ENCODE results near the gene FMC1.

Gene FMC1

DNA sequence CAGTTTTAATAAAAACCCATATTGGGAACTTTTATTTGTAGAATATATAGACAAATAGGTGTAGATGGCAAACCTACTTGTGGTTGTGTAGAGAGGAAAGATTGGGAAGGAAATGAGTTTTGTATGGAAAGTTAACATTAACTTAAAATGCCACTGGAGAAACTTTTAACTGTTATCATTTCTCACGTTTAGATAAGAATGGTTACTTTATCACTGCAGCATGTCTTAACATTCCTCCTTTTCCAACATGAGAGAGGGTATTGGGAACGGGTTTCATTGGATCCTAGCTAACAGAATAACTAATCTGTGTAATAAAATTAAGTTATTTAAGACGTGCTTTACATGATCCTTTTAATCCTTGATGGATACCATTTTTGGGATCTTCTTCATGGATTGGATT lies 20.4 kb downstream of the FMC1 start:
- TF ChIP-seq, protein P1, sequence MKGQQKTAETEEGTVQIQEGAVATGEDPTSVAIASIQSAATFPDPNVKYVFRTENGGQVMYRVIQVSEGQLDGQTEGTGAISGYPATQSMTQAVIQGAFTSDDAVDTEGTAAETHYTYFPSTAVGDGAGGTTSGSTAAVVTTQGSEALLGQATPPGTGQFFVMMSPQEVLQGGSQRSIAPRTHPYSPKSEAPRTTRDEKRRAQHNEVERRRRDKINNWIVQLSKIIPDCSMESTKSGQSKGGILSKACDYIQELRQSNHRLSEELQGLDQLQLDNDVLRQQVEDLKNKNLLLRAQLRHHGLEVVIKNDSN (IDR thresholded peaks at IDR 0.05), result no peak

DNA sequence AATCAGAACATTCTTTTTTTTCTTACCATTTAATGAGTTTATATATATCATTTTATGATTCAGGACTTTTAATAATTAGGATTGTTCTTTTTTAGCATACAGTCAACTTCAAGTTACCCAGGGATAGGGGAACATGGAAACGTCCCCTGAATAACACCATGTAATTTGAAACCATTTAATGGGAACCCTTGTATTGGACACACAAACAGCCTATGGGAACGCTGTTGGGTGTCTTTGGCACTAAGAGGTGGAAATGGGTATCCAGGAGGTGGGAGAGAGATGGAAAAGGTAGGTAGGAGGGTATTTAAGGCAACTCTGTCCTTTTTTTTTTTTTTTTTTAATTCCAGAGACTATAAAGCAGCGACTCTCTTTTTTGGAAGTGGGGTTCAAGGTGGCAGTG lies 21.2 kb downstream of the FMC1 start:
- no peak for TF ChIP-seq FOXM1 (IDR thresholded peaks at IDR 0.05; ENCODE audit: borderline replicate concordance, low read depth)

DNA sequence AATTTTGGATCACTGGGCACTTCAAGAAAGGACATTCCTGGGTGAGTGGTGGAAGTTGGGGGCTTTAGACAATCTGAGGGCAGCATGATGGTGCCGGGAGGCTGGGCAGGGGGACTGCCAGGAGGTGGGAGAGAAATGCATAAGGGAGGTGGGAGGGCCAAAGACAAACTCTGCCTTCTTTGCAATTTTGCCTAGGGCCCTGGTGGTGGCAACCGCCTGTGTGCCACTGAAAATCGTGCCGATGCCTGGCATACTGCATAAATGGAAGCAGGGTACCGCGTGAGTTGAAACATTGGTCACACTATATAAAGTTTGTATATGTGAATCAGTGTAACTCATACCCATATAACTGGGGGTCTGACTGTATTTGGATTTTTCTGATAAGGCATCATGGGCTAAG lies 21.8 kb downstream of the FMC1 start:
- TF ChIP-seq, protein P2, sequence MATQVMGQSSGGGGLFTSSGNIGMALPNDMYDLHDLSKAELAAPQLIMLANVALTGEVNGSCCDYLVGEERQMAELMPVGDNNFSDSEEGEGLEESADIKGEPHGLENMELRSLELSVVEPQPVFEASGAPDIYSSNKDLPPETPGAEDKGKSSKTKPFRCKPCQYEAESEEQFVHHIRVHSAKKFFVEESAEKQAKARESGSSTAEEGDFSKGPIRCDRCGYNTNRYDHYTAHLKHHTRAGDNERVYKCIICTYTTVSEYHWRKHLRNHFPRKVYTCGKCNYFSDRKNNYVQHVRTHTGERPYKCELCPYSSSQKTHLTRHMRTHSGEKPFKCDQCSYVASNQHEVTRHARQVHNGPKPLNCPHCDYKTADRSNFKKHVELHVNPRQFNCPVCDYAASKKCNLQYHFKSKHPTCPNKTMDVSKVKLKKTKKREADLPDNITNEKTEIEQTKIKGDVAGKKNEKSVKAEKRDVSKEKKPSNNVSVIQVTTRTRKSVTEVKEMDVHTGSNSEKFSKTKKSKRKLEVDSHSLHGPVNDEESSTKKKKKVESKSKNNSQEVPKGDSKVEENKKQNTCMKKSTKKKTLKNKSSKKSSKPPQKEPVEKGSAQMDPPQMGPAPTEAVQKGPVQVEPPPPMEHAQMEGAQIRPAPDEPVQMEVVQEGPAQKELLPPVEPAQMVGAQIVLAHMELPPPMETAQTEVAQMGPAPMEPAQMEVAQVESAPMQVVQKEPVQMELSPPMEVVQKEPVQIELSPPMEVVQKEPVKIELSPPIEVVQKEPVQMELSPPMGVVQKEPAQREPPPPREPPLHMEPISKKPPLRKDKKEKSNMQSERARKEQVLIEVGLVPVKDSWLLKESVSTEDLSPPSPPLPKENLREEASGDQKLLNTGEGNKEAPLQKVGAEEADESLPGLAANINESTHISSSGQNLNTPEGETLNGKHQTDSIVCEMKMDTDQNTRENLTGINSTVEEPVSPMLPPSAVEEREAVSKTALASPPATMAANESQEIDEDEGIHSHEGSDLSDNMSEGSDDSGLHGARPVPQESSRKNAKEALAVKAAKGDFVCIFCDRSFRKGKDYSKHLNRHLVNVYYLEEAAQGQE (IDR thresholded peaks at IDR 0.05; ENCODE audit: low read depth), result no peak
- TF ChIP-seq NFIC (IDR thresholded peaks at IDR 0.05), result no peak
- TF ChIP-seq CREB1 (IDR thresholded peaks at IDR 0.05; ENCODE audit: low read depth), result no peak
- TF ChIP-seq EGR1 (IDR thresholded peaks at IDR 0.05), result no peak
- no peak for TF ChIP-seq FOXM1 (IDR thresholded peaks at IDR 0.05; ENCODE audit: borderline replicate concordance, low read depth)
- no peak for TF ChIP-seq TAF1 (IDR thresholded peaks at IDR 0.05; ENCODE audit: low read depth)
- TF ChIP-seq ZBTB7A (IDR thresholded peaks at IDR 0.05; ENCODE audit: low read depth), result no peak
- no peak for TF ChIP-seq YY1 (IDR thresholded peaks at IDR 0.05; ENCODE audit: low read depth)
- no peak for TF ChIP-seq TCF12 (IDR thresholded peaks at IDR 0.05; ENCODE audit: low read depth)
- TF ChIP-seq EP300 (IDR thresholded peaks at IDR 0.05; ENCODE audit: borderline replicate concordance), result no peak
- TF ChIP-seq CEBPB (IDR thresholded peaks at IDR 0.05), result no peak
- no peak for TF ChIP-seq TEAD4 (IDR thresholded peaks at IDR 0.05)
- TF ChIP-seq RAD21 (IDR thresholded peaks at IDR 0.05; ENCODE audit: low read depth), result no peak
- TF ChIP-seq, protein P3, sequence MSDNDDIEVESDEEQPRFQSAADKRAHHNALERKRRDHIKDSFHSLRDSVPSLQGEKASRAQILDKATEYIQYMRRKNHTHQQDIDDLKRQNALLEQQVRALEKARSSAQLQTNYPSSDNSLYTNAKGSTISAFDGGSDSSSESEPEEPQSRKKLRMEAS (IDR thresholded peaks at IDR 0.05), result no peak

DNA sequence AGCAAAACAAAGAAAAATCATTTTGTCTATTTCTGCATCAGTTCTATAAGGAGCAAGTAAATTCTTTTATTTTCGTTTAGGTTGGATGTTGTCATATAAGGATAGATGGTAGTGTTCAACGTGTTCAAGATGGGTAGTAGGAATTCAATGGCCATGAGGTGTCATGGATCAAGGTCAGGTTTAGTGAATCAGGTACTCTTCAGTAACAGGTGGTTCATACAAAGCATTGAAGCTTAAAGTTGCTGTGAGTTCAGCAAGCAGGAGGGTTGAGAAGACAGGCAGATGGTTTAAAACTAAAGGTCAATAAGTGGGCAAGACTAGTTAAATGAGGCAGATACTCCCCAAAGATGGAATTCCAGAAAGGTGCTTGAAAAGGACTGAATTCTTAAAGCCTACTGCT lies 24.2 kb downstream of the FMC1 start:
- no peak for TF ChIP-seq NFIC (IDR thresholded peaks at IDR 0.05)
- no peak for TF ChIP-seq YY1 (IDR thresholded peaks at IDR 0.05; ENCODE audit: low read depth)
- TF ChIP-seq EGR1 (IDR thresholded peaks at IDR 0.05), result no peak
- TF ChIP-seq, protein P1 (IDR thresholded peaks at IDR 0.05), result no peak
- TF ChIP-seq CREB1 (IDR thresholded peaks at IDR 0.05; ENCODE audit: low read depth), result no peak
- TF ChIP-seq EP300 (IDR thresholded peaks at IDR 0.05; ENCODE audit: borderline replicate concordance), result no peak
- TF ChIP-seq RAD21 (IDR thresholded peaks at IDR 0.05; ENCODE audit: low read depth), result no peak
- no peak for TF ChIP-seq CEBPB (IDR thresholded peaks at IDR 0.05)
- TF ChIP-seq, protein P3 (IDR thresholded peaks at IDR 0.05), result no peak
- no peak for TF ChIP-seq TAF1 (IDR thresholded peaks at IDR 0.05; ENCODE audit: low read depth)
- no peak for TF ChIP-seq TCF12 (IDR thresholded peaks at IDR 0.05; ENCODE audit: low read depth)
- TF ChIP-seq TEAD4 (IDR thresholded peaks at IDR 0.05), result no peak
- TF ChIP-seq ZBTB7A (IDR thresholded peaks at IDR 0.05; ENCODE audit: low read depth), result no peak
- TF ChIP-seq FOXM1 (IDR thresholded peaks at IDR 0.05; ENCODE audit: borderline replicate concordance, low read depth), result no peak

DNA sequence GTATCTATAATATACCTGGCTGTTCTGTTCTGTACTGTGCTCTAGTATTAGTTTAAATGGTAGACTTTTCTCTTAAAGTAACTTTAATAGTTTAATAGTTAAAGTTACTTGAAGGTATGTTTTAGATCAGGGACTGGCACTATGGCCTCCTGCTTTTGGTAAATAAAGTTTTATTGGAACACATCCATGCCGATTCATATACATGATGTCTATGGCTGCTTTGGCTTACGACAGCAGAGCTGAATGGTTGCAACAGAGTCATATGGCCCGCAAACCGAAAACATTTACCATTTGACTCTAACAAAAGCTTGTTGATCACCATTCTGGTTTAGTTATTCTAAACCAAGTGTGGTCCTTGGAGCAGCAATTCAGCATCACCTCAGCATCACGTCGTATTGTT lies 25.3 kb downstream of the FMC1 start:
- TF ChIP-seq TAF1 (IDR thresholded peaks at IDR 0.05; ENCODE audit: low read depth) (no peak), YY1 (IDR thresholded peaks at IDR 0.05; ENCODE audit: low read depth) (no peak), RAD21 (IDR thresholded peaks at IDR 0.05; ENCODE audit: low read depth) (no peak), CEBPB (IDR thresholded peaks at IDR 0.05) (no peak), FOXM1 (IDR thresholded peaks at IDR 0.05; ENCODE audit: borderline replicate concordance, low read depth) (no peak), CREB1 (IDR thresholded peaks at IDR 0.05; ENCODE audit: low read depth) (no peak), ZBTB7A (IDR thresholded peaks at IDR 0.05; ENCODE audit: low read depth) (no peak), TCF12 (IDR thresholded peaks at IDR 0.05; ENCODE audit: low read depth) (no peak), EGR1 (IDR thresholded peaks at IDR 0.05) (no peak), TEAD4 (IDR thresholded peaks at IDR 0.05) (no peak), NFIC (IDR thresholded peaks at IDR 0.05) (no peak), EP300 (IDR thresholded peaks at IDR 0.05; ENCODE audit: borderline replicate concordance) (no peak)
- TF ChIP-seq, protein P1 (IDR thresholded peaks at IDR 0.05), result no peak
- TF ChIP-seq, protein P2 (IDR thresholded peaks at IDR 0.05; ENCODE audit: low read depth), result no peak
- TF ChIP-seq, protein P3 (IDR thresholded peaks at IDR 0.05), result no peak

Data from Ishikawa (cell line).